ENCODE results near the gene SLC25A21.

The SLC25A21 gene

GRCh38 chr14:37114002-37114401 is 58.4 kb downstream of the SLC25A21 start:
- no peak overlapping the region for H3K4me2 ChIP-seq (ENCODE audit: low read length)
- no peak overlapping the region for H4K12ac ChIP-seq (ENCODE audit: low read depth, low read length)
- H3K9ac ChIP-seq (ENCODE audit: low read length), result no peak overlapping the region
- H2BK5ac ChIP-seq (ENCODE audit: low read depth, low read length, poor library complexity), result no peak overlapping the region
- no peaks in the 10 kb centered on the region for H3K79me2 ChIP-seq (ENCODE audit: control insufficient read depth, insufficient read depth, low read length, poor library complexity)
- H3K23ac ChIP-seq (ENCODE audit: low read length), result no peak overlapping the region
- H3K9me3 ChIP-seq (ENCODE audit: insufficient read depth, low read depth, low read length), result no peaks in the 10 kb centered on the region
- no peak overlapping the region for H4K91ac ChIP-seq (ENCODE audit: low read depth, low read length)
- H2BK12ac ChIP-seq (ENCODE audit: low read length), result no peak overlapping the region
- H3K27me3 ChIP-seq (ENCODE audit: insufficient read depth, low read length), result no peaks in the 10 kb centered on the region
- no peak overlapping the region for H3K14ac ChIP-seq (ENCODE audit: low read length)
- H3K4me1 ChIP-seq (ENCODE audit: control insufficient read depth in 1 of 2, insufficient read depth in 2 of 2, low read length in 2 of 2), result no peaks in the 10 kb centered on the region
- H3K36me3 ChIP-seq (ENCODE audit: control insufficient read depth in 1 of 2, insufficient read depth in 2 of 2, low read length in 2 of 2), result no peaks in the 10 kb centered on the region
- no peak overlapping the region for H3K4ac ChIP-seq (ENCODE audit: low read depth, low read length)
- no CpG with 5 or more reads among the region's 3 CpGs for WGBS (ENCODE audit: extremely low coverage, insufficient coverage, insufficient read length)
- no peak overlapping the region for H3K27ac ChIP-seq (ENCODE audit: low read depth, low read length)
- DNase-seq, result no peak
- no peak overlapping the region for H2AFZ ChIP-seq (ENCODE audit: insufficient read depth, low read length, poor library complexity)
- no peak overlapping the region for H3K18ac ChIP-seq (ENCODE audit: low read length)
- H4K8ac ChIP-seq (ENCODE audit: low read depth, low read length), result no peak overlapping the region
- H2AK5ac ChIP-seq (ENCODE audit: low read length), result no peak overlapping the region
- no peak overlapping the region for H2BK120ac ChIP-seq (ENCODE audit: insufficient read depth, low read length, poor library complexity)
- H3K79me1 ChIP-seq (ENCODE audit: low read length), result no peaks in the 10 kb centered on the region
- no peak overlapping the region for H3K4me3 ChIP-seq (ENCODE audit: low read depth, low read length)

GRCh38 chr14:37098132-37098531 is 74.3 kb downstream of the SLC25A21 start:
- no peaks in the 10 kb centered on the region for H3K9me3 ChIP-seq (ENCODE audit: insufficient read depth, low read depth, low read length)
- H3K9ac ChIP-seq (ENCODE audit: low read length), result no peak overlapping the region
- H2BK120ac ChIP-seq (ENCODE audit: insufficient read depth, low read length, poor library complexity), result no peak overlapping the region
- H3K4me1 ChIP-seq (ENCODE audit: control insufficient read depth in 1 of 2, insufficient read depth in 2 of 2, low read length in 2 of 2), result no peaks in the 10 kb centered on the region
- no peak overlapping the region for H2AFZ ChIP-seq (ENCODE audit: insufficient read depth, low read length, poor library complexity)
- H3K36me3 ChIP-seq (ENCODE audit: control insufficient read depth in 1 of 2, insufficient read depth in 2 of 2, low read length in 2 of 2), result no peaks in the 10 kb centered on the region
- H3K23ac ChIP-seq (ENCODE audit: low read length), result no peak overlapping the region
- no peak overlapping the region for H3K27ac ChIP-seq (ENCODE audit: low read depth, low read length)
- no peak overlapping the region for H3K4me3 ChIP-seq (ENCODE audit: low read depth, low read length)
- no peak overlapping the region for H3K14ac ChIP-seq (ENCODE audit: low read length)
- no peaks in the 10 kb centered on the region for H3K79me2 ChIP-seq (ENCODE audit: control insufficient read depth, insufficient read depth, low read length, poor library complexity)
- no peaks in the 10 kb centered on the region for H3K27me3 ChIP-seq (ENCODE audit: insufficient read depth, low read length)
- H3K18ac ChIP-seq (ENCODE audit: low read length), result no peak overlapping the region
- H3K4ac ChIP-seq (ENCODE audit: low read depth, low read length), result no peak overlapping the region
- no peak overlapping the region for H2BK5ac ChIP-seq (ENCODE audit: low read depth, low read length, poor library complexity)
- H2BK12ac ChIP-seq (ENCODE audit: low read length), result no peak overlapping the region
- no peak overlapping the region for H4K12ac ChIP-seq (ENCODE audit: low read depth, low read length)
- no peak for DNase-seq
- H4K8ac ChIP-seq (ENCODE audit: low read depth, low read length), result no peak overlapping the region
- no peak overlapping the region for H3K4me2 ChIP-seq (ENCODE audit: low read length)
- no peak overlapping the region for H4K91ac ChIP-seq (ENCODE audit: low read depth, low read length)
- no peak overlapping the region for H2AK5ac ChIP-seq (ENCODE audit: low read length)
- H3K79me1 ChIP-seq (ENCODE audit: low read length), result no peaks in the 10 kb centered on the region
- no CpG with 5 or more reads among the region's 2 CpGs for WGBS (ENCODE audit: extremely low coverage, insufficient coverage, insufficient read length)

GRCh38 chr14:37094502-37094901 is 77.9 kb downstream of the SLC25A21 start:
- Histone ChIP-seq H3K79me2 (ENCODE audit: control insufficient read depth, insufficient read depth, low read length, poor library complexity) (no peaks in the 10 kb centered on the region), H3K4me1 (ENCODE audit: control insufficient read depth in 1 of 2, insufficient read depth in 2 of 2, low read length in 2 of 2) (no peaks in the 10 kb centered on the region), H3K23ac (ENCODE audit: low read length) (no peak overlapping the region), H3K4ac (ENCODE audit: low read depth, low read length) (no peak overlapping the region), H2AK5ac (ENCODE audit: low read length) (no peak overlapping the region), H3K79me1 (ENCODE audit: low read length) (no peaks in the 10 kb centered on the region), H3K4me2 (ENCODE audit: low read length) (no peak overlapping the region), H2BK120ac (ENCODE audit: insufficient read depth, low read length, poor library complexity) (no peak overlapping the region), H4K91ac (ENCODE audit: low read depth, low read length) (no peak overlapping the region), H2BK5ac (ENCODE audit: low read depth, low read length, poor library complexity) (no peak overlapping the region), H4K12ac (ENCODE audit: low read depth, low read length) (no peak overlapping the region), H3K18ac (ENCODE audit: low read length) (no peak overlapping the region), H3K4me3 (ENCODE audit: low read depth, low read length) (no peak overlapping the region), H3K27me3 (ENCODE audit: insufficient read depth, low read length) (no peaks in the 10 kb centered on the region), H2AFZ (ENCODE audit: insufficient read depth, low read length, poor library complexity) (no peak overlapping the region), H3K9ac (ENCODE audit: low read length) (no peak overlapping the region), H3K9me3 (ENCODE audit: insufficient read depth, low read depth, low read length) (no peaks in the 10 kb centered on the region), H3K36me3 (ENCODE audit: control insufficient read depth in 1 of 2, insufficient read depth in 2 of 2, low read length in 2 of 2) (no peaks in the 10 kb centered on the region), H3K14ac (ENCODE audit: low read length) (no peak overlapping the region), H4K8ac (ENCODE audit: low read depth, low read length) (no peak overlapping the region), H3K27ac (ENCODE audit: low read depth, low read length) (no peak overlapping the region), H2BK12ac (ENCODE audit: low read length) (no peak overlapping the region)
- no peak for DNase-seq
- no CpG with 5 or more reads among the region's 2 CpGs for WGBS (ENCODE audit: extremely low coverage, insufficient coverage, insufficient read length)

GRCh38 chr14:37093364-37093763 is 79.0 kb downstream of the SLC25A21 start:
- DNase-seq, result no peak
- no peak overlapping the region for H2AK5ac ChIP-seq (ENCODE audit: low read length)
- no peak overlapping the region for H2BK120ac ChIP-seq (ENCODE audit: insufficient read depth, low read length, poor library complexity)
- no peaks in the 10 kb centered on the region for H3K4me1 ChIP-seq (ENCODE audit: control insufficient read depth in 1 of 2, insufficient read depth in 2 of 2, low read length in 2 of 2)
- no peak overlapping the region for H3K18ac ChIP-seq (ENCODE audit: low read length)
- no peak overlapping the region for H3K9ac ChIP-seq (ENCODE audit: low read length)
- no peak overlapping the region for H3K4ac ChIP-seq (ENCODE audit: low read depth, low read length)
- H4K8ac ChIP-seq (ENCODE audit: low read depth, low read length), result no peak overlapping the region
- H2BK5ac ChIP-seq (ENCODE audit: low read depth, low read length, poor library complexity), result no peak overlapping the region
- no peaks in the 10 kb centered on the region for H3K79me1 ChIP-seq (ENCODE audit: low read length)
- no peaks in the 10 kb centered on the region for H3K36me3 ChIP-seq (ENCODE audit: control insufficient read depth in 1 of 2, insufficient read depth in 2 of 2, low read length in 2 of 2)
- H4K91ac ChIP-seq (ENCODE audit: low read depth, low read length), result no peak overlapping the region
- no peak overlapping the region for H3K4me2 ChIP-seq (ENCODE audit: low read length)
- H3K23ac ChIP-seq (ENCODE audit: low read length), result no peak overlapping the region
- no peak overlapping the region for H3K27ac ChIP-seq (ENCODE audit: low read depth, low read length)
- no peak overlapping the region for H4K12ac ChIP-seq (ENCODE audit: low read depth, low read length)
- H3K14ac ChIP-seq (ENCODE audit: low read length), result no peak overlapping the region
- no peak overlapping the region for H2BK12ac ChIP-seq (ENCODE audit: low read length)
- H3K4me3 ChIP-seq (ENCODE audit: low read depth, low read length), result no peak overlapping the region
- H3K27me3 ChIP-seq (ENCODE audit: insufficient read depth, low read length), result no peaks in the 10 kb centered on the region
- no peaks in the 10 kb centered on the region for H3K9me3 ChIP-seq (ENCODE audit: insufficient read depth, low read depth, low read length)
- no peaks in the 10 kb centered on the region for H3K79me2 ChIP-seq (ENCODE audit: control insufficient read depth, insufficient read depth, low read length, poor library complexity)
- H2AFZ ChIP-seq (ENCODE audit: insufficient read depth, low read length, poor library complexity), result no peak overlapping the region
- WGBS (ENCODE audit: extremely low coverage, insufficient coverage, insufficient read length), result no CpG with 5 or more reads among the region's 5 CpGs
